Tibial nerve (tissue), 4 donors: ENCODE measurements around the gene B9D1. TPM values are rescaled to one million over a fixed set of nuclear protein-coding genes. Genes with fewer than 3 reads are reported as not detected.

Source experiments
- DNase-seq, 2 donors: peaks; one replicate each; pipeline ENCODE4 v3.0.0-alpha.2; 2019; ENCODE audit warnings: low spot score in 2 of 2
- H3K27ac ChIP-seq, 4 donors: fragments of 200-600 bp; sonication (generic) in 3 of 4; one replicate each; pipeline ENCODE4 v1.5.1; 2017 to 2019; ENCODE audit warnings: mild to moderate bottlenecking in 1 of 4
- H3K27me3 ChIP-seq, 2 donors: fragments of 200-600 bp; sonication (generic) in 1 of 2; one replicate each; pipeline versions ENCODE4 v1.5.1 to v1.6.0; 2017 to 2019
- H3K36me3 ChIP-seq, 3 donors: fragments of 200-600 bp; sonication (generic); one replicate each; pipeline ENCODE4 v1.5.1; 2018 to 2019
- H3K4me1 ChIP-seq, 4 donors: fragments of 200-600 bp; sonication (generic) in 3 of 4; one replicate each; pipeline ENCODE4 v1.5.1; 2017 to 2019
- H3K4me3 ChIP-seq, 4 donors: fragments of 200-600 bp; sonication (generic) in 3 of 4; one replicate each; pipeline ENCODE4 v1.5.1; 2017 to 2019; ENCODE audit warnings: mild to moderate bottlenecking in 1 of 4, moderate library complexity in 1 of 4
- H3K9me3 ChIP-seq, 4 donors: fragments of 200-600 bp; sonication (generic) in 3 of 4; one replicate each; pipeline ENCODE4 v1.5.1; 2017 to 2019
- CTCF ChIP-seq, 5 experiments: fragments of 200-600 bp in 3 of 5; fragments of 450-650 bp in 2 of 5; sonication (generic) in 3 of 5; IDR thresholded peaks; one replicate each; pipeline ENCODE4 v1.5.1; 2016 to 2019; ENCODE audit warnings: antibody characterized with exemption in 5 of 5, mild to moderate bottlenecking in 3 of 5, moderate library complexity in 2 of 5
- EP300 ChIP-seq, 2 donors: sonication (generic); formaldehyde crosslinking; IDR thresholded peaks; one replicate each; pipeline ENCODE4 v1.6.1; 2017; ENCODE audit warnings: antibody characterized with exemption in 2 of 2, mild to moderate bottlenecking in 1 of 2
- POLR2A ChIP-seq, 2 donors: fragments of 450-650 bp; IDR thresholded peaks; one replicate each; pipeline ENCODE4 v1.6.1; 2017; ENCODE audit warnings: antibody characterized with exemption in 2 of 2, mild to moderate bottlenecking in 2 of 2, moderate library complexity in 2 of 2
- WGBS, 2 donors: methylation state at CpG; one replicate each; pipeline ENCODE4 v1.1.5; 2018; 5-methylcytosine and 5-hydroxymethylcytosine counted together
- total RNA-seq, 4 donors: library from RNA; depleted of rRNA; stranded (reverse); fragments of >200 nt; gene quantifications; one replicate each; pipeline ENCODE4 v1.1.0, GENCODE V29; 2016

The B9D1 gene
- total RNA-seq, 4 donors from 2014 or later: 21.6 to 65.4 (median 43.4) TPM

- H3K9me3 ChIP-seq: no peaks in the 10 kb centered on the region
- DNase-seq: no peak
- H3K36me3 ChIP-seq: no peaks in the 10 kb centered on the region
- no peaks in the 10 kb centered on the region for H3K27me3 ChIP-seq
- no peak for TF ChIP-seq POLR2A (IDR thresholded peaks at IDR 0.05)
- no peak for TF ChIP-seq EP300 (IDR thresholded peaks at IDR 0.05)
- no peak for TF ChIP-seq CTCF (IDR thresholded peaks at IDR 0.05)
- H3K27ac ChIP-seq: no peak overlapping the region
- 84 to 88% methylated on average over 9 of the region's 9 CpGs for WGBS, 2 donors
- H3K4me1 ChIP-seq: peaks cover 0 to 54% (median 18%) of the 10 kb centered on the region in 4 donors
- H3K4me3 ChIP-seq: no peak overlapping the region
These were observed 3.5 kb upstream of the B9D1 start for GRCh38 chr17:19365833-19366636.

GRCh38 chr17:19365499-19365817 lies 2.9 kb upstream of the B9D1 start:
- Histone ChIP-seq H3K27ac (peak overlapping the region in 1 of 4 donors; percentile 97), H3K27me3 (no peaks in the 10 kb centered on the region), H3K36me3 (no peaks in the 10 kb centered on the region), H3K4me1 (peaks cover 0 to 53% (median 16%) of the 10 kb centered on the region in 4 donors), H3K4me3 (no peak overlapping the region), H3K9me3 (no peaks in the 10 kb centered on the region)
- TF ChIP-seq CTCF (IDR thresholded peaks at IDR 0.05) (no peak), POLR2A (IDR thresholded peaks at IDR 0.05) (no peak), EP300 (IDR thresholded peaks at IDR 0.05) (no peak)
- WGBS, 2 donors: 86 to 93% methylated on average over 4 of the region's 4 CpGs
- no peak for DNase-seq

- no peak overlapping the region for H3K4me3 ChIP-seq
- H3K36me3 ChIP-seq: peaks cover 0 to 5% (median 0%) of the 10 kb centered on the region in 3 donors
- H3K9me3 ChIP-seq: no peaks in the 10 kb centered on the region
- DNase-seq: no peak
- peaks cover 0 to 48% (median 13%) of the 10 kb centered on the region in 4 donors for H3K4me1 ChIP-seq
- no peaks in the 10 kb centered on the region for H3K27me3 ChIP-seq
- no peak for TF ChIP-seq EP300 (IDR thresholded peaks at IDR 0.05)
- no peak for TF ChIP-seq CTCF (IDR thresholded peaks at IDR 0.05)
- no peak for TF ChIP-seq POLR2A (IDR thresholded peaks at IDR 0.05)
- H3K27ac ChIP-seq: peak overlapping the region in 3 of 4 donors; percentile 25 to 97 (median 29)
- 78 to 80% methylated on average over 9 to 14 of the region's 14 CpGs for WGBS, 2 donors
These were observed 2.4 kb upstream of the B9D1 start for GRCh38 chr17:19364699-19365498.

GRCh38 chr17:19363460-19364035 lies 1.0 kb upstream of the B9D1 start:
- no peak overlapping the region for H3K4me3 ChIP-seq
- peaks cover 0 to 17% (median 0%) of the 10 kb centered on the region in 3 donors for H3K36me3 ChIP-seq
- H3K27me3 ChIP-seq: no peaks in the 10 kb centered on the region
- 45 to 64% methylated on average over 6 of the region's 6 CpGs for WGBS, 2 donors
- TF ChIP-seq CTCF (IDR thresholded peaks at IDR 0.05) (no peak), EP300 (IDR thresholded peaks at IDR 0.05) (no peak), POLR2A (IDR thresholded peaks at IDR 0.05) (no peak)
- H3K27ac ChIP-seq: peak overlapping the region in 2 of 4 donors; percentile 63 to 97
- no peaks in the 10 kb centered on the region for H3K9me3 ChIP-seq
- peaks cover 0 to 41% (median 12%) of the 10 kb centered on the region in 4 donors for H3K4me1 ChIP-seq
- DNase-seq: no peak
